OCI-LY7 (cell line): ENCODE data around the gene IFI6.

Source experiments
- EZH2phosphoT487 ChIP-seq: fragments of 200-600 bp; sonication (generic); IDR thresholded peaks from 2 replicates; pipeline ENCODE4 v1.6.1; 2018; ENCODE audit warnings: low read depth, borderline replicate concordance, mild to moderate bottlenecking, mixed run types, antibody characterized with exemption, low read length, moderate library complexity, mixed read lengths
- TF ChIP-seq, protein P1 (sequence below): fragments of 200-600 bp; sonication (generic); conservative IDR thresholded peaks from 2 replicates; pipeline ENCODE4 v1.5.1; 2014; ENCODE audit warnings: mild to moderate bottlenecking, antibody characterized with exemption, low read length, moderate library complexity, mixed read lengths

GRCh38 chr1:27646676-27647075, 25.3 kb downstream of the IFI6 start:
- TF ChIP-seq, protein P1, sequence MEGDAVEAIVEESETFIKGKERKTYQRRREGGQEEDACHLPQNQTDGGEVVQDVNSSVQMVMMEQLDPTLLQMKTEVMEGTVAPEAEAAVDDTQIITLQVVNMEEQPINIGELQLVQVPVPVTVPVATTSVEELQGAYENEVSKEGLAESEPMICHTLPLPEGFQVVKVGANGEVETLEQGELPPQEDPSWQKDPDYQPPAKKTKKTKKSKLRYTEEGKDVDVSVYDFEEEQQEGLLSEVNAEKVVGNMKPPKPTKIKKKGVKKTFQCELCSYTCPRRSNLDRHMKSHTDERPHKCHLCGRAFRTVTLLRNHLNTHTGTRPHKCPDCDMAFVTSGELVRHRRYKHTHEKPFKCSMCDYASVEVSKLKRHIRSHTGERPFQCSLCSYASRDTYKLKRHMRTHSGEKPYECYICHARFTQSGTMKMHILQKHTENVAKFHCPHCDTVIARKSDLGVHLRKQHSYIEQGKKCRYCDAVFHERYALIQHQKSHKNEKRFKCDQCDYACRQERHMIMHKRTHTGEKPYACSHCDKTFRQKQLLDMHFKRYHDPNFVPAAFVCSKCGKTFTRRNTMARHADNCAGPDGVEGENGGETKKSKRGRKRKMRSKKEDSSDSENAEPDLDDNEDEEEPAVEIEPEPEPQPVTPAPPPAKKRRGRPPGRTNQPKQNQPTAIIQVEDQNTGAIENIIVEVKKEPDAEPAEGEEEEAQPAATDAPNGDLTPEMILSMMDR: no peak
- no peak for TF ChIP-seq EZH2phosphoT487
